Right atrium auricular region (tissue), 2 donors: Measurements from ENCODE around the gene B3GNT7. TPM values are rescaled to one million over a fixed set of nuclear protein-coding genes. Genes with fewer than 3 reads are reported as not detected.
"Not testable (repeated sequence)": the region's sequence is repeated elsewhere in the genome, so short reads cannot be mapped to it uniquely, and the experiment has no call there.

Experiments
- DNase-seq: peaks from one replicate; pipeline ENCODE4 v3.0.0-alpha.2; 2019; ENCODE audit warnings: low spot score
- H3K27ac ChIP-seq, 2 donors: fragments of 200-600 bp; sonication (generic); 1 replicate in 1 of 2; 2 replicates in 1 of 2; pipeline ENCODE4 v1.5.1; 2016 to 2019
- H3K27me3 ChIP-seq, 2 donors: fragments of 200-600 bp; sonication (generic); one replicate each; pipeline versions ENCODE4 v1.5.1 to v1.6.0; 2017 to 2019
- H3K36me3 ChIP-seq: fragments of 200-600 bp; sonication (generic); one replicate; pipeline ENCODE4 v1.5.1; 2016
- H3K4me1 ChIP-seq, 2 donors: fragments of 200-600 bp; sonication (generic); one replicate each; pipeline versions ENCODE4 v1.5.1 to v1.6.0; 2017 to 2019
- H3K4me3 ChIP-seq, 2 donors: fragments of 200-600 bp; sonication (generic); 1 replicate in 1 of 2; 2 replicates in 1 of 2; pipeline ENCODE4 v1.5.1; 2017 to 2019; ENCODE audit warnings: mild to moderate bottlenecking in 1 of 2, moderate library complexity in 1 of 2
- H3K9me3 ChIP-seq, 2 donors: fragments of 200-600 bp; sonication (generic); one replicate each; pipeline ENCODE4 v1.5.1; 2019
- total RNA-seq, 2 donors: library from RNA; depleted of rRNA; stranded (reverse); fragments of >200 nt; gene quantifications; one replicate each; pipeline ENCODE4 v1.1.0, GENCODE V29; 2016
- TF ChIP-seq, protein P1 (sequence below), 2 donors: fragments of 200-600 bp; sonication (generic); IDR thresholded peaks; one replicate each; pipeline ENCODE4 v1.5.1; 2019; ENCODE audit warnings: antibody characterized with exemption in 2 of 2

Gene B3GNT7, protein sequence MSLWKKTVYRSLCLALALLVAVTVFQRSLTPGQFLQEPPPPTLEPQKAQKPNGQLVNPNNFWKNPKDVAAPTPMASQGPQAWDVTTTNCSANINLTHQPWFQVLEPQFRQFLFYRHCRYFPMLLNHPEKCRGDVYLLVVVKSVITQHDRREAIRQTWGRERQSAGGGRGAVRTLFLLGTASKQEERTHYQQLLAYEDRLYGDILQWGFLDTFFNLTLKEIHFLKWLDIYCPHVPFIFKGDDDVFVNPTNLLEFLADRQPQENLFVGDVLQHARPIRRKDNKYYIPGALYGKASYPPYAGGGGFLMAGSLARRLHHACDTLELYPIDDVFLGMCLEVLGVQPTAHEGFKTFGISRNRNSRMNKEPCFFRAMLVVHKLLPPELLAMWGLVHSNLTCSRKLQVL
- 1 to 10 TPM; 4.0 to 9.4 TPM for total RNA-seq

DNA sequence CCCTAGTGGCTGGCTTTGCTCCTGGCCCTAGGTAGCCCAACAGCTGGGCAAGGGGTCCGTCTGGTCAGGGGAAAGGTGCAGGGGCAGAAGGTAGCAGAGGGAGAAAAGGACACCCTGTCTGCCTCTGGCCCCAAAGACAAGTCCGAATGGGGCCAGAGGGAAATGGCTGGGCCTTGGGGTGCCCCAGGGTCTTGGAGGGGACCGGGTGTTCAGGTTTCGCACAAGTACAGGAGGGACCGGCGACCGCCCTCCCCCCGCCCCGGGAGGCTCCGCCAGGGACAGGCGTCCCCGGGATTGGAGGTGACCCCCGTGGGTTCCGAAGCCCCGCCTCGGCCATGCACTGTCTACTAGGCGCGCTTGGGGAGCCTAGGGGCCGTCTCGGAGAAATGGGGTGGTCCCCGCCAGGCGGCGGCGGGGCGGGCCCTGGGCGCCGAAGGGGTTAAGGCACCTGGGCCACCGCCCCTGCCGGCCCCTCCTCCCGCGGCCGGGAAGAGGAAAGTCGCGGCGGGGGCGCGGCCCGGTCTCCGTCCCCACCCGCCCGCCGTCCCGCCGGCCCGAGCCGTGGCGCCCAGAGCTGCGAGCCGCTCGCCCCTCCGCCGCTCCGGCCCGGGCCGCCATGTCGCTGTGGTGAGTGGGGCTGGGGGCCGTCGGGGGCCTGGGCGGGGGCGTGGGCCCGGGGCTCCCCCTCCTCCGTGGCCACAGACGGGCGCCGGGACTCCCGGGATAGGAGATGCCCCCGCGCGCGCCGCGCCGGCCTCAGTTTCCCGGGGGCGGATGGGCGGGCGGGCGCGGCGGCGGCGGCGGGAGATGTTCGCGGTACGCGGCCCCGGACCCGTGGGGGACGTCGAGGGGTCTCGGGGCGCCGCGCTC is at the start of gene B3GNT7:
Gene B3GNT7 (plus strand): TSS at position 523 of the 870 bp plus-strand sequence. CDS start 94 bp downstream, at position 617.
- no peak for DNase-seq
- H3K27ac ChIP-seq: peak within 1 kb of the TSS in 1 of 2 donors; percentile 35
- TF ChIP-seq, protein P1, sequence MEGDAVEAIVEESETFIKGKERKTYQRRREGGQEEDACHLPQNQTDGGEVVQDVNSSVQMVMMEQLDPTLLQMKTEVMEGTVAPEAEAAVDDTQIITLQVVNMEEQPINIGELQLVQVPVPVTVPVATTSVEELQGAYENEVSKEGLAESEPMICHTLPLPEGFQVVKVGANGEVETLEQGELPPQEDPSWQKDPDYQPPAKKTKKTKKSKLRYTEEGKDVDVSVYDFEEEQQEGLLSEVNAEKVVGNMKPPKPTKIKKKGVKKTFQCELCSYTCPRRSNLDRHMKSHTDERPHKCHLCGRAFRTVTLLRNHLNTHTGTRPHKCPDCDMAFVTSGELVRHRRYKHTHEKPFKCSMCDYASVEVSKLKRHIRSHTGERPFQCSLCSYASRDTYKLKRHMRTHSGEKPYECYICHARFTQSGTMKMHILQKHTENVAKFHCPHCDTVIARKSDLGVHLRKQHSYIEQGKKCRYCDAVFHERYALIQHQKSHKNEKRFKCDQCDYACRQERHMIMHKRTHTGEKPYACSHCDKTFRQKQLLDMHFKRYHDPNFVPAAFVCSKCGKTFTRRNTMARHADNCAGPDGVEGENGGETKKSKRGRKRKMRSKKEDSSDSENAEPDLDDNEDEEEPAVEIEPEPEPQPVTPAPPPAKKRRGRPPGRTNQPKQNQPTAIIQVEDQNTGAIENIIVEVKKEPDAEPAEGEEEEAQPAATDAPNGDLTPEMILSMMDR (IDR thresholded peaks at IDR 0.05): no peak
- H3K4me3 ChIP-seq: peak within 1 kb of the TSS; percentile 40 to 58
- no peaks in the 10 kb centered on the region for H3K36me3 ChIP-seq
- peaks cover 0 to 3% of the 10 kb centered on the region in 2 donors for H3K27me3 ChIP-seq
- H3K9me3 ChIP-seq: no peaks in the 10 kb centered on the region
- H3K4me1 ChIP-seq: peaks cover 0 to 25% of the 10 kb centered on the region in 2 donors

DNA sequence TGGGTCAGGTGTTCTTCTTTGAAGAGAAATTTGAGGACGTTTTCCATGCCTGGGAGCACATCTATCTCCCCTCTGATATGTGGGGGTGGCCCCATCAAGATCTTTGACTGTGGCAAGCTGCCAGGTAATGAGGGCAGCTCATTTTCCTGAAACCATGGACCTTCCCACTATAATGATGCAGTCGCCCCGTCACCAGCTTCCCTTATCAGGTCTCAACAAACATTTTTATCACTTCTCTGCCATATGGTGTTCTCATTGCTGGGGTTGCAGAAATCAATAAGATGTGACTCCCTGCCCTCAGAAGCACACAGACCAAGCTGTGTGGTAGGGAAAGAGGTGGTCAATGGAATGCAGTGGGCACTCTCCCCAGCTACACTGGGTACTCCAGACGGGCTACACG is 48.4 kb upstream of the B3GNT7 start:
- DNase-seq: no peak
- H3K27ac ChIP-seq: no peak overlapping the region
- no peaks in the 10 kb centered on the region for H3K36me3 ChIP-seq
- no peak overlapping the region for H3K4me3 ChIP-seq
- no peaks in the 10 kb centered on the region for H3K9me3 ChIP-seq
- no peaks in the 10 kb centered on the region for H3K27me3 ChIP-seq
- peaks cover 0 to 9% of the 10 kb centered on the region in 2 donors for H3K4me1 ChIP-seq
- TF ChIP-seq, protein P1 (IDR thresholded peaks at IDR 0.05): no peak

- TF ChIP-seq, protein P1 (IDR thresholded peaks at IDR 0.05): no peak
- H3K4me1 ChIP-seq: peaks cover 0 to 9% of the 10 kb centered on the region in 2 donors
- no peaks in the 10 kb centered on the region for H3K9me3 ChIP-seq
- no peaks in the 10 kb centered on the region for H3K27me3 ChIP-seq
- DNase-seq: no peak
- H3K36me3 ChIP-seq: no peaks in the 10 kb centered on the region
- H3K27ac ChIP-seq: no peak overlapping the region
- H3K4me3 ChIP-seq: no peak overlapping the region
Observed at GRCh38 chr2:231347638-231348037, 47.9 kb upstream of the B3GNT7 start.

DNA sequence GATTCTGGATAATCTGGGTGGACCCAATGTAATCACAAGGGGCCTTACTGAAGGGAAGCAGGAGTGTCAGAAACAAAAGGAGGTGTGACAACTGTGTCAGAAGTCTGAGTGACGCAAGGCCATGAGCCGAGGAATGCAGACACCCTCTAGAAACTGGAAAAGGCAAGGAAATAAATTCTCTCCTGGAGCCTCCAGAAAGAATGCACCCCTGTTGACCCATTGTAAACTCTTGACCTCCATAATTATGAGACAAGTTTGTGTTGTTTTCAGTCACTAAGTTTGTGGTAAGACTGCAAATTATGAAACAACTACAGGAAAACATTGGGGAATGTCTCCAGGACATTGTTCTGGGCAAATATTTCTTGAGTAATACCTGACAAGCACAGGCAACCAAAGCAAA is 47.3 kb upstream of the B3GNT7 start:
- H3K4me3 ChIP-seq: no peak overlapping the region
- DNase-seq: no peak
- H3K27me3 ChIP-seq: no peaks in the 10 kb centered on the region
- H3K36me3 ChIP-seq: no peaks in the 10 kb centered on the region
- peaks cover 0 to 9% of the 10 kb centered on the region in 2 donors for H3K4me1 ChIP-seq
- TF ChIP-seq, protein P1 (IDR thresholded peaks at IDR 0.05): no peak
- H3K27ac ChIP-seq: no peak overlapping the region
- H3K9me3 ChIP-seq: no peaks in the 10 kb centered on the region

DNA sequence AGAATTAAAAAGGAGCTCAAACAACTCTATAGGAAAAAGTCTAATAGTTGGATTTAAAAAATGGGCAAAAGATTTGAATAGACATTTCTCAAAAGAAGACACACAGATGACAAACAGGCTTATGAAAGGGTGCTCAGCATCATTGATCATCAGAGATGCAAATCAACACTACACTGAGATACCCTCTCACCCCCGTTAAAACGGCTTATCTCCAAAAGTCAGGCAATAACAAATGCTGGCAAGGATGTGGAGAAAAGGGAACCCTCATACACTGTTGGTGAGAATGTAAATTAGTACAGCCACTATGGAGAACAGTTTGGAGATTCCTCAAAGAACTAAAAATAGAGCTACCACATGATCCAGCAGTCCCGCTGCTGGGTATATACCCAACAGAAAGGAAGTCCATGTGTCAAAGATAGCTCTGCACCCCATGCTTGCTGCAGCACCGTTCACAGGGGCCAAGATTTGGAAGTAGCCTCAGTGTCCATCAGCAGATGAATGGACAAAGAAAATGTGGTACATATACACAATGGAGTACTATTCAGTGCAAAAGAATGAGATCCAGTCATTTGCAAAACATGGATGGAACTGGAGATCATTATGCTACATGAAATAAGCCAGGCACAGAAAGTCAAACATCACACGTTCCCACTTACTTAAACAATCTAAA is 46.7 kb upstream of the B3GNT7 start:
- TF ChIP-seq, protein P1 (IDR thresholded peaks at IDR 0.05): no peak
- H3K27ac ChIP-seq: no peak overlapping the region
- peaks cover 0 to 9% of the 10 kb centered on the region in 2 donors for H3K4me1 ChIP-seq
- H3K9me3 ChIP-seq: no peaks in the 10 kb centered on the region
- no peaks in the 10 kb centered on the region for H3K27me3 ChIP-seq
- DNase-seq: no peak
- H3K4me3 ChIP-seq: no peak overlapping the region
- H3K36me3 ChIP-seq: no peaks in the 10 kb centered on the region

GRCh38 chr2:231349374-231349735 is 46.2 kb upstream of the B3GNT7 start:
- not testable (repeated sequence) for H3K9me3 ChIP-seq, H3K4me1 ChIP-seq, H3K27me3 ChIP-seq, DNase-seq, H3K36me3 ChIP-seq, H3K4me3 ChIP-seq, H3K27ac ChIP-seq
